Prostate gland (tissue), 2 donors: Measurements from ENCODE around the gene ALDH4A1.

ENCODE experiments used
- CTCF ChIP-seq, 4 experiments: fragments of 200-600 bp in 2 of 4; fragments of 450-650 bp in 2 of 4; sonication (generic) in 2 of 4; IDR thresholded peaks; 1 replicate in 3 of 4; 2 replicates in 1 of 4; pipeline ENCODE4 v1.5.1; 2016 to 2019; ENCODE audit warnings: antibody characterized with exemption in 4 of 4, mild to moderate bottlenecking in 2 of 4, moderate library complexity in 2 of 4
- POLR2A ChIP-seq: fragments of 450-650 bp; IDR thresholded peaks from one replicate; pipeline ENCODE4 v1.6.1; 2016; ENCODE audit warnings: antibody characterized with exemption, mild to moderate bottlenecking
- POLR2AphosphoS5 ChIP-seq: sonication (generic); formaldehyde crosslinking; IDR thresholded peaks from one replicate; pipeline ENCODE4 v1.6.1; 2017; ENCODE audit warnings: antibody characterized with exemption

- TF ChIP-seq CTCF (IDR thresholded peaks at IDR 0.05) (no peak), POLR2A (no peak), POLR2AphosphoS5 (no peak)
Observed at GRCh38 chr1:18939398-18940302, 37.3 kb upstream of the ALDH4A1 start.
